PC-9 (cell line): Measurements from ENCODE around the gene PPP1CA. TPM values are rescaled to one million over a fixed set of nuclear protein-coding genes. Genes with fewer than 3 reads are reported as not detected.

Experiments used
- BruUV-seq: library from RNA; stranded (reverse); fragments of 400-500 nt; replicated peaks from 2 replicates; lab custom pipeline; 2021; lab: Mats Ljungman, UMichigan
- CTCF ChIA-PET: fragments of 300-600 bp; sonication (Branson Sonifier 250); formaldehyde crosslinking; loops from one replicate; lab custom pipeline; 2022; ENCODE audit warnings: antibody characterized with exemption; lab: Charles Lee
- POLR2A ChIA-PET: fragments of 300-600 bp; sonication (Branson Sonifier 250); formaldehyde crosslinking; loops from one replicate; lab custom pipeline; 2022; ENCODE audit warnings: antibody characterized with exemption; ENCODE audit not compliant: unreplicated experiment; lab: Charles Lee
- DNase-seq, 2 experiments: peaks; one replicate each; pipeline versions ENCODE4 v3.0.0 to v3.0.0-alpha.2; 2015 to 2022; ENCODE audit warnings: mixed read lengths in 1 of 2
- H2AFZ ChIP-seq: fragments of 200-600 bp; sonication (generic); 2 replicates; pipeline ENCODE4 v1.8.1; 2017; ENCODE audit warnings: antibody characterized with exemption
- H3F3A ChIP-seq: fragments of 200-600 bp; sonication (generic); 2 replicates; pipeline ENCODE4 v1.8.1; 2017; ENCODE audit warnings: antibody characterized with exemption, mild to moderate bottlenecking, low read depth; ENCODE audit not compliant: insufficient read depth
- H3K27ac ChIP-seq: fragments of 200-600 bp; sonication (generic); 2 replicates; pipeline ENCODE4 v1.6.1; 2016; ENCODE audit warnings: mixed run types
- H3K27me3 ChIP-seq: fragments of 200-600 bp; sonication (generic); 2 replicates; pipeline ENCODE4 v1.6.1; 2016; ENCODE audit warnings: low read depth, mixed run types; ENCODE audit not compliant: insufficient read depth
- H3K36me3 ChIP-seq: fragments of 200-600 bp; sonication (generic); 2 replicates; pipeline ENCODE4 v1.6.1; 2016; ENCODE audit warnings: low read depth, mixed run types
- H3K4me1 ChIP-seq: fragments of 200-600 bp; sonication (generic); replicated peaks from 2 replicates; pipeline ENCODE4 v1.6.1; 2016; ENCODE audit warnings: mixed run types; ENCODE audit not compliant: insufficient read depth
- H3K4me2 ChIP-seq: fragments of 200-600 bp; sonication (generic); 2 replicates; pipeline ENCODE4 v1.6.1; 2017; ENCODE audit warnings: mixed run types
- H3K4me3 ChIP-seq: fragments of 200-600 bp; sonication (generic); 2 replicates; pipeline ENCODE4 v1.6.1; 2016; ENCODE audit warnings: mixed run types
- H3K79me2 ChIP-seq: fragments of 200-600 bp; sonication (generic); 2 replicates; pipeline ENCODE4 v1.6.1; 2017; ENCODE audit warnings: low read depth, mixed run types
- H3K9me2 ChIP-seq: fragments of 200-600 bp; sonication (generic); 2 replicates; pipeline ENCODE4 v1.8.1; 2017; ENCODE audit warnings: mild to moderate bottlenecking; ENCODE audit not compliant: insufficient read depth
- H3K9me3 ChIP-seq: fragments of 200-600 bp; sonication (generic); 2 replicates; pipeline ENCODE4 v1.8.1; 2016; ENCODE audit warnings: low read depth; ENCODE audit not compliant: insufficient read depth
- H4K20me1 ChIP-seq: fragments of 200-600 bp; sonication (generic); 2 replicates; pipeline ENCODE4 v1.8.1; 2017; ENCODE audit not compliant: insufficient read depth
- CTCF ChIP-seq: fragments of 200-600 bp; sonication (generic); conservative IDR thresholded peaks from 2 replicates; pipeline ENCODE4 v1.6.1; 2017; ENCODE audit warnings: mixed run types, antibody characterized with exemption, mild to moderate bottlenecking, moderate library complexity
- EZH2 ChIP-seq: fragments of 200-600 bp; sonication (generic); IDR thresholded peaks from 2 replicates; pipeline ENCODE4 v1.8.0; 2017; ENCODE audit warnings: antibody characterized with exemption, low read depth
- intact Hi-C: fragments of 100-400 bp; cut with micrococcal nuclease; formaldehyde crosslinking; loops from one replicate; pipeline ENCODE4 v1.10.0; 2022; ENCODE audit not compliant: unreplicated experiment
- total RNA-seq: library from RNA; stranded (reverse); gene quantifications from 2 replicates; pipeline ENCODE4 v1.2.3, GENCODE V29; 2021

Gene PPP1CA
- total RNA-seq, 1 experiment from 2014 or later = 306 TPM

- peaks cover 48% of the 10 kb centered on the region for H3K79me2 ChIP-seq
- H3F3A ChIP-seq = peaks cover 67% of the 10 kb centered on the region
- H2AFZ ChIP-seq = no peak overlapping the region
- TF ChIP-seq CTCF (peak; percentile 96), EZH2 (no peak)
- no peaks in the 10 kb centered on the region for H3K27me3 ChIP-seq
- DNase-seq = peak; percentile 72 to 81
- H3K27ac ChIP-seq = no peak overlapping the region
- POLR2A ChIA-PET = interaction anchor here (0.5 to 0.7 kb wide), 9 partner anchors 10 to 920 kb away, joined by 3 to 14 read pairs (median 4); partner anchors contain the start of gene C11orf24
- intact Hi-C loops = loop anchor here (2.0 to 5.0 kb wide), 3 partner anchors 116 to 306 kb away; partner anchors contain the start of genes GSTP1 and TMEM134
- H3K4me1 ChIP-seq = peaks cover 69% of the 10 kb centered on the region
- peak overlapping the region; percentile 63 for H3K4me2 ChIP-seq
- no peaks in the 10 kb centered on the region for H3K9me3 ChIP-seq
- no TSS peak for BruUV-seq
- H3K36me3 ChIP-seq = no peaks in the 10 kb centered on the region
- CTCF ChIA-PET = interaction anchor here (0.5 to 4.1 kb wide), 9 partner anchors 19 to 687 kb away, joined by 3 to 55 read pairs (median 5); no protein-coding TSS in a partner anchor
- H3K4me3 ChIP-seq = no peak overlapping the region
- no peaks in the 10 kb centered on the region for H3K9me2 ChIP-seq
- H4K20me1 ChIP-seq = no peaks in the 10 kb centered on the region
Measured at GRCh38 chr11:67351275-67352005, 50.2 kb downstream of the PPP1CA start.

- H3K9me2 ChIP-seq = no peaks in the 10 kb centered on the region
- H3K4me1 ChIP-seq = peaks cover 67% of the 10 kb centered on the region
- H3K9me3 ChIP-seq = no peaks in the 10 kb centered on the region
- no peak overlapping the region for H3K4me2 ChIP-seq
- peaks cover 64% of the 10 kb centered on the region for H3F3A ChIP-seq
- no peak overlapping the region for H2AFZ ChIP-seq
- TF ChIP-seq CTCF (no peak), EZH2 (no peak)
- H3K27ac ChIP-seq = peak overlapping the region; percentile 4; the same call in 1 of the 2 replicates
- no peaks in the 10 kb centered on the region for H3K27me3 ChIP-seq
- BruUV-seq = no TSS peak
- no peaks in the 10 kb centered on the region for H4K20me1 ChIP-seq
- no peaks in the 10 kb centered on the region for H3K36me3 ChIP-seq
- POLR2A ChIA-PET = no interaction called here
- intact Hi-C loops = loop anchor here (5.0 kb wide), 2 partner anchors 117 to 307 kb away; partner anchors contain the start of gene TMEM134
- CTCF ChIA-PET = interaction anchor here (0.6 to 0.7 kb wide), 2 partner anchors 8 to 288 kb away, joined by 4 to 7 read pairs; no protein-coding TSS in a partner anchor
- no peak for DNase-seq
- no peak overlapping the region for H3K4me3 ChIP-seq
- H3K79me2 ChIP-seq = peaks cover 37% of the 10 kb centered on the region
Measured at GRCh38 chr11:67349928-67350465, 51.7 kb downstream of the PPP1CA start.

- no peaks in the 10 kb centered on the region for H4K20me1 ChIP-seq
- ChIA-PET CTCF (interaction anchor here (0.6 kb wide), 1 partner anchor 8 kb away, joined by 4 read pairs; no protein-coding TSS in a partner anchor), POLR2A (no interaction called here)
- no peaks in the 10 kb centered on the region for H3K36me3 ChIP-seq
- peaks cover 67% of the 10 kb centered on the region for H3K4me1 ChIP-seq
- H3K4me3 ChIP-seq = no peak overlapping the region
- TF ChIP-seq EZH2 = no peak
- TF ChIP-seq CTCF = no peak
- no peaks in the 10 kb centered on the region for H3K9me2 ChIP-seq
- H3K79me2 ChIP-seq = peaks cover 37% of the 10 kb centered on the region
- no peak overlapping the region for H3K4me2 ChIP-seq
- intact Hi-C loops = no loop called here
- DNase-seq = no peak
- H3K27me3 ChIP-seq = no peaks in the 10 kb centered on the region
- H3K9me3 ChIP-seq = no peaks in the 10 kb centered on the region
- H3K27ac ChIP-seq = peak overlapping the region; percentile 4; the same call in 1 of the 2 replicates
- peaks cover 64% of the 10 kb centered on the region for H3F3A ChIP-seq
- no TSS peak for BruUV-seq
- H2AFZ ChIP-seq = no peak overlapping the region
Measured at GRCh38 chr11:67349457-67349856, 52.2 kb downstream of the PPP1CA start.
